ENCODE data around the gene TMEM163.
"Not testable (repeated sequence)": the region's sequence is repeated elsewhere in the genome, so short reads cannot be mapped to it uniquely, and the experiment has no call there.

Gene TMEM163

GRCh38 chr2:134581877-134582546 is 136.8 kb downstream of the TMEM163 start:
- no peak for DNase-seq (ENCODE audit: low read depth)

- DNase-seq (ENCODE audit: low read depth) = no peak
Measured at GRCh38 chr2:134578316-134578715, 140.5 kb downstream of the TMEM163 start.

DNA sequence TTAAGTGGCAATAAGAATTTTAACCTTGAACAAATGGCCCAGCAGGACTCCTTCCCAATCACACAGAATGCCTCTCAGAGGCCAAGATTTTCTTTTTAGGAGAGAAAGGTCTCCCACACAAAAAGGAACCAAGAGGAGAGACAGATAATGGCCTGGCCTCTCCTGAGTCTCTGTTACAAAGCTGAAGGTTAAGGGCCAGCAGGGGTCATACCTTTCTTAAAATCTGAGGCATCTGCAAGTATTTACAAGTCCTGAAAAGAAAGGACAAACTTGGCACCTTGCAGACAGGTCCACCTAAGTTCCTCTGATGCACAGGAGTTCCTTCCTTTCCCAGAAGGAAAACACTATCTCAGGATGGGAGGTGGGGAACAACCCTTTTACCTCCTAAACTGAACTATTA is 142.3 kb downstream of the TMEM163 start:
- no peak for DNase-seq (ENCODE audit: low read depth)

DNA sequence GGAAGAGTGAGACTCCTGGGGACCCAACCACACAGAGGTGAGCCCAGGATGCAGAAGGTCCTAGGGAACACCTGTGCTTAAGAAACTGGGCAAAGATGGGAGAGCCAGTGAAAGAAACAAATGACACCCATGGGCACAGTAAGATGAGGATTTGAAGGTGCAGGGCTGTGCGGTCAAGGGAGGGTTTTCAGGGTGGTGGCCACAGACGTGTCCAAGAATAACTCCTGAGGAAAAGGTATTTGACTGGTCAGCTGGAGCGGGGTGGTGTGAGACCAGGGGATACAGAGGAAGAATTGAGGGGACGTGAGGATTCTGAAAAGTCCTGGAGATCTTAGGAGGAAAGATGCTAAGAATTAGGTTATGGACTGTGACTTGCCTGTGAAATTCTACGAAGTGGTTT is 142.9 kb downstream of the TMEM163 start:
- DNase-seq (ENCODE audit: low read depth) = no peak

DNA sequence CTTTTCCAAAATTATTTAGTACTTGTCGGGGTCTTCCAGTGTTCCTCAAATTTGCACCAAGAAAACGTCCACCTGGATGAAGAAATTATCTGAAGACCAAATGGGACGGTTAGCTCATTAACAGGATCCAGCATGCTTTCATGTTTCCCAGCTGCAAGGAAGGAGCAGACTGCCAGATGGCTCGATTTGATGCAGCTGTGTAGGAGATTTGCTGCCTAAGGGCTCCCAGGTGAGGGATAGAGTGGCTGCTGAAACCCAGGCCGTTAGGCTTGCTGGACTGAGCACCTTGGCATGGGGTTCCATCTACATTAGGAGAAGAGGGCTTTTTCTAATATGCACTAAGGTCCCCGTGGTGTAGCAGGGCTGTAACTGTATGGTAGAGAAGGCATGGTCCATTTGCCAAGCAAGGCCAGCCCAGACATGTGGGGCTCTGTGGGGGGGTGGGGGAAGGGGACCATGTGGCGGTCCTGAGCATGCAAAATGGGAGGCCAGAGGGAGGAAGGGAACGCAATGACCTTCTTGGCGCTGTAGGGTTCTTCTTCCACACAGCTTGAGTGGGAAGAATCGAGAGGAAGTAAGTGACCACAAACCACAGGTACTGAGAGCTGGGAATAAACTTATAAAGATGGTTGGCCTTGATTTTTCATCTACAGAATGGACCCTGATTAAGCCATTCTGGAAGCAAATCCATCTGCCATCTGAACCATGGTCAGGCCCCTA is 144.0 kb downstream of the TMEM163 start:
- no peak for DNase-seq (ENCODE audit: low read depth)

- DNase-seq (ENCODE audit: low read depth) = no peak
Measured at GRCh38 chr2:134573724-134574123, 145.1 kb downstream of the TMEM163 start.

DNA sequence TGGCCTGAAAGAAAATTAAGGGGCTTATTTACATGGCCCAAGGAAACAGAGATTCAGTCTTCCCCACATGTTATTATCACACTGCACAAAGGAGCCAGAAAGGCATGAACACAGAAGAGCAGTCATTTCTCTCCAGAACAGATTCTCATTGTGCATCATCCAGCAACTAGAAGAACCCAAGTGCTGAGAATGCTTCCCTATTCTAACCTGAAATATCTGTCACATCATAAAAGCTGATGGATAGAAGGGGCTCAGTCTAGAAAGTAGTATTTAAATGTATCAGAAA is 145.8 kb downstream of the TMEM163 start:
- DNase-seq (ENCODE audit: low read depth) = no peak

DNA sequence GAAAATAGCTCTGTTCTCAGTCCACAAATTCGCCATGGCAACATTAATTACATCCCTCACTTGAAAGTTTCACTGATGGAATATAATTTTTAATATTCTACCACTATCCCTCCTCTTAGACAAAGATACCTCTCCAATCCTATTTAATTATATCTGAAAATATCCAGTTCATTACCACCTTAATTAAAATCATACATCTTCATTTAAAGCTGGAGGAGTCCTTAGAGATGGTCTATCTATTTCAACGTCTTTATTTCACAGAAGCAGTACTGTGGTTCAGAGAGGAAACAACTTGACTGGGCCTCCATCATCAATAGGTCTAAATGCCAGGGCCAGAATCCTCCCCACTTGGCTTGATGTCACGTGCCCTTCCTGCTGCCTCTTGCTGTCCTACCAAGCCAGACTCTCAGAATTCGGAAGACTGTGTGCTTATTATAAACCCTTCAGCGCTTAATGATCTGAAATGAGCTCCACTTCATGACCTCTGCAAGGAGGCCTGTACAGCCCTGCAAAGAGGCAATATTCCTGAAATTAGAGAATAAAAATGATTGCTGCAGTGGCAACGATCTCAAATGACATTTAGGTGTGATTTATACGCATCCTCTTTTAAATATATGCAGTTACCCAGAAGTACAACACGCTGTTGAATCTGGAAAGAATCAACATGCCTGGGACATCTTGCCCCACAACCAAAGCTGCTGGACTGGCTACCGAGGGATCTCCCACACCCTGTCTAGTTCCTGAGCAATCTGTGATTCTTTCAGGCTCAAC is 146.3 kb downstream of the TMEM163 start:
- DNase-seq (ENCODE audit: low read depth) = no peak

DNA sequence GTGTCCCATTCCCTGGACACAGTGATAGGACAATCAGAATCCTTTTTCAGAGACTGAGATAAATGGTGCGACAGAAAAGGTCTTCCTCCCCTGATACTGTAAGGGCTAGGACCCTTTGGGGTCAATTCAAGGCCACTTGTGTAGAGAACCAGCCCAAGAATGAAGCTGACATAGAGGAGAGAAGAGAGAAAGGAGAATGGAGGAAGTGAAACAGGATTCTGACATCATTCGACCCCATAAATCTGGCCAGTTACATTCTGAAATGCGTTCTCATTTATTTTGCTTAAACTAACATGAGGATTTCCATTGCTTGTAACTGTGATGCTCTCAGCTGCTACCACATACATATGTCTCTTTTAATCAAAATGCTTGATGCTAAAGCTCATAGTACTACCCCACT is 148.1 kb downstream of the TMEM163 start:
- DNase-seq (ENCODE audit: low read depth) = no peak

GRCh38 chr2:134568413-134568812 is 150.4 kb downstream of the TMEM163 start:
- no peak for DNase-seq (ENCODE audit: low read depth)

GRCh38 chr2:134567666-134568065 is 151.1 kb downstream of the TMEM163 start:
- DNase-seq (ENCODE audit: low read depth) = no peak

DNA sequence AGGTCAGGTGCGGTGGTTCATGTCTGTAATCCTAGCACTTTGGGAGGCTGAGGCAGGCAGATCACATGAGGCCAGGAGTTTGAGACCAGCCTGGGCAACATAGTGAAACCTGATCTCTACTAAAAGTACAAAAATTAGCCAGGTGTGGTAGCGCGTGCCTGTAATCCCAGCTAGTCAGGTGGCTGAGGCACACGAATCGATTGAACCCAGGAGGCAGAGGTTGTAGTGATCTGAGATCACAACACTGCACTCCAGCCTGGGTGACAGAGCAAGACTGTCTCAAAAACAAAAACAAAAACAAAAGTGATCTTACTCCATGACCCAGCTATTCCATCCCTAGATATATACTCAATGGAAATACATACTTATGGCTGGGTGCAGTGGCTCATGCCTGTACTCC is 153.8 kb downstream of the TMEM163 start:
- DNase-seq (ENCODE audit: low read depth) = not testable (repeated sequence)

- DNase-seq (ENCODE audit: low read depth) = no peak
Measured at GRCh38 chr2:134564549-134564948, 154.3 kb downstream of the TMEM163 start.

GRCh38 chr2:134558208-134558830 is 160.5 kb downstream of the TMEM163 start:
- no peak for DNase-seq (ENCODE audit: low read depth)

DNA sequence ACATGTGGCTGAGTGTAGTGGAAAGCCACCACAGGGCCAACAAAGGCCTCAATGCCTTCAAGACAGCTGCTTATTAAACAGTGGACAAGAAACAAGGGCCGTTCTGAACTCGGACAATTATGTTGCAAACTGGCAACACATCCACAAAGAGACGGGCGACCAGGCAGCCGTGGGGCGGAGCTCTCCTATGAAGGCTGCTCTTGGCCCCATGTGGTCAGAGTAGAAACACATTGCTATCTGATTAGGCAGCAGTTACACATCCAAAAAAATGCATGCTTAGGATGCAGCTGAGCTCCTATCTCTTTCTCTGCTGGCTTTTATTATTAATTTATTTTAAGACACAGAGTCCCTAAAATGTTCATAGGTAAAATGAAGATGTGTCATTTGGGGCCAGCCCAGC is 163.4 kb downstream of the TMEM163 start:
- no peak for DNase-seq (ENCODE audit: low read depth)

GRCh38 chr2:134553657-134554056 is 165.1 kb downstream of the TMEM163 start:
- DNase-seq (ENCODE audit: low read depth) = no peak

DNA sequence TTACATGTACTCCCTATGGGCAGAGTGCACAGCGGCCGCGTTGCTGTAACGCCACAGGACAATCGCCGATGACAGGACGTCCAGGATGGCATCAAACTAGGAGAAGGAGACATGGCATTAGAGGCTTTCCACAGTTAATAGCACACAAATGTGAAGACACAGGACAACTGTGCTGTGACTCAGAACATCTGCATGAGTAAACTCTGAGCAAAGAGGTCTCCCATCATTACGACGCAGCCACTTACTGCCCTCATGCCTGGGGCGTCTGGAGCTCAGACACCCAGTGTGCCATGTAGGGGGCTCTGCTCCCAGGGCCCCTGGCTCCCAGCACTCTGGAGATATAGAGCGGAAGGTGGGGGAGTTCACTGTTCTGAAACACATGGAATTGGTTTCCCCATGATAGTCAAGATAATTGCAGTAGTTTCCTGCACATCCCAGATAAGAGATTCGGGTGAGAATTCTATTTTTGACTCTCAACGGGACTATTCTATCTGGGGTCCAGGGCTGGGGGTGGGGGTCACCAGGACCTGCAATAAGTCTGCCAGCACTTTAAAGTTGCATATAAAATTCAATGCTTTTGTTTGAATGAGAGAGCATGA is 168.1 kb downstream of the TMEM163 start:
- DNase-seq (ENCODE audit: low read depth) = no peak

DNA sequence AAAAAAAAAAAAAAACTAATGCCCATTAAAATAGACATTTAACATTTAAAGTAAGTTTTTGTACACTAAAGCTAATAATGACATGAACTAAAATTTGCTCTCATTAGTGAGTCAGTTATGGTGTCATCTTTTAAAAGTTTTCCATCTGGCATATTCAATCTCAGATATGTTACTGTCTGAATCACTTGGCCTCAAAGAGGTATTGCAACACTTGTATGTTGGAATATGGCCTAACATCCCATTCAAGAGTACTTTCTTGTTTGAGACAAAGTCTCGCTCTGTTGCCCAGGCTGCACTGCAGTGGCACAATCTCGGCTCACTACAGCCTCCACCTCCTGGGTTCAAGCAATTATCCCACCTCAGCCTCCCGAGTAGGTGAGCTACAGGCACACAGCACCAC is 169.7 kb downstream of the TMEM163 start:
- DNase-seq (ENCODE audit: low read depth) = peak; percentile 21

GRCh38 chr2:134540990-134541389 is 177.8 kb downstream of the TMEM163 start:
- no peak for DNase-seq (ENCODE audit: low read depth)

DNA sequence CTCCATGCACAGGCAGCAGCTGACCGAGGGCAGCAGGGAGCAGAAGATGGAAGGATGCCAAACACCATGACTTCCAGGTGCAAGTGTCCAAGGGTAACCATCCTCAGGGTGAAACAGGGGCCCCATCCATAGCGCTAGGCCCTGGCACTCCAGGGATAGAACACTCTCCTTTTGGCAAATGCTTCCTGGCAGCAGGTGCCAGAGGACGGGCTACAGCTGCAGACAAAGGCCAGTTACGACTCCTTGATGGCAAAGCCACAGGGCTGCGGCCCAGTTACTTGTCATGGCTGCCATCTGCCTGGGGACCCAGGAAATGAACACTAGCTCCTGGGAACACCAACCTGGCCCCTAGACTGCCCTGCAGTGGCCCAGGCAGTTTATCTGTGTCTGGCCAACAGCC is 178.8 kb downstream of the TMEM163 start:
- DNase-seq (ENCODE audit: low read depth) = no peak

DNA sequence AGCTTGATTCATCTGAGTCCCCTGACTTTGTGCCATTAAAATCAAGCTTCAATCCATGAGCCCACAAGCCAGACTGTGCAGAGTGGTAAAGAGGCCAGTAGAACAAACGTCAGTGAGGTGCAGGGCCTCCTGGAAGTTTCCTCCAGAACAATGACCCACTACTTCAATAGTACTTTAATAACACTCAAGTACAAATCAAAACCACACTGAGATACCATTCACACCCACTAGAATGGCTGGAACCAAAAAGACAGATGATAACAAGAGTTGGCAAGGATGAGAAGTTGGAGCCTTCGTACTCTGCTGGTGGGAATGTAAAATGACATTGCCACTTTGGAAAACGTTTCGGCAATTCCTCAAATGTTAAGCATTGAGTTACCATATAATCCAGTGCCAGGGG is 181.1 kb downstream of the TMEM163 start:
- DNase-seq (ENCODE audit: low read depth) = no peak

- DNase-seq (ENCODE audit: low read depth) = no peak
Measured at GRCh38 chr2:134537121-134537520, 181.7 kb downstream of the TMEM163 start.

GRCh38 chr2:134536296-134536695 is 182.5 kb downstream of the TMEM163 start:
- DNase-seq (ENCODE audit: low read depth) = no peak

Measured in fibroblast of gingiva (primary cell).